Activated CD4-positive, alpha-beta T cell treated with anti-CD3 and anti-CD28 coated beads, Interleukin-10, Interleukin-2, amounts not matched to agents 100 ng/mL and 50 ng/mL, durations not matched to agents 16 hours and 8 hours (primary cell): ENCODE measurements around the gene ABCA10.
A peak's percentile ranks its signal among the peaks of the same experiment; 100 is the strongest.
"Not testable (repeated sequence)": the region's sequence is repeated elsewhere in the genome, so short reads cannot be mapped to it uniquely, and the experiment has no call there.

Experiments used
- DNase-seq: peaks from one replicate; pipeline ENCODE4 v3.0.0-alpha.2; 2020

The ABCA10 gene

GRCh38 chr17:69228576-69228975 lies at the start of gene ABCA10:
TSS of gene ABCA10 (minus strand) at chr17:69228824. CDS start at chr17:69225358, 3,466 bp downstream.
- no peak for DNase-seq

GRCh38 chr17:69276279-69276678 lies 47.7 kb upstream of the ABCA10 start:
- DNase-seq = not testable (repeated sequence)

- DNase-seq = no peak
Measured at GRCh38 chr17:69275751-69276150, 47.1 kb upstream of the ABCA10 start.

GRCh38 chr17:69271023-69271422 lies 42.4 kb upstream of the ABCA10 start:
- DNase-seq = no peak

GRCh38 chr17:69269131-69269998 lies 40.7 kb upstream of the ABCA10 start:
- no peak for DNase-seq

GRCh38 chr17:69268543-69269014 lies 40.0 kb upstream of the ABCA10 start:
- no peak for DNase-seq

GRCh38 chr17:69267219-69267618 lies 38.6 kb upstream of the ABCA10 start:
- no peak for DNase-seq

- DNase-seq = no peak
Measured at GRCh38 chr17:69265873-69266272, 37.2 kb upstream of the ABCA10 start.

GRCh38 chr17:69254187-69254586 lies 25.6 kb upstream of the ABCA10 start:
- no peak for DNase-seq

GRCh38 chr17:69250641-69251040 lies 22.0 kb upstream of the ABCA10 start:
- no peak for DNase-seq

GRCh38 chr17:69246726-69247375 lies 18.2 kb upstream of the ABCA10 start:
- peak; percentile 32 for DNase-seq

- DNase-seq = no peak
Measured at GRCh38 chr17:69246202-69246601, 17.6 kb upstream of the ABCA10 start.

GRCh38 chr17:69245617-69246016 lies 17.0 kb upstream of the ABCA10 start:
- DNase-seq = no peak

- DNase-seq = no peak
Measured at GRCh38 chr17:69239611-69240600, 11.3 kb upstream of the ABCA10 start.

GRCh38 chr17:69236946-69237345 lies 8.3 kb upstream of the ABCA10 start:
- DNase-seq = no peak

- DNase-seq = no peak
Measured at GRCh38 chr17:69236464-69236863, 7.8 kb upstream of the ABCA10 start.

- peak; percentile 77 for DNase-seq
Measured at GRCh38 chr17:69235338-69236058, 6.9 kb upstream of the ABCA10 start.

- DNase-seq = no peak
Measured at GRCh38 chr17:69232650-69233049, 4.0 kb upstream of the ABCA10 start.

GRCh38 chr17:69231521-69231920 lies 2.9 kb upstream of the ABCA10 start:
- no peak for DNase-seq

- no peak for DNase-seq
Measured at GRCh38 chr17:69230939-69231338, 2.3 kb upstream of the ABCA10 start.

- no peak for DNase-seq
Measured at GRCh38 chr17:69228018-69228417, 606 bp downstream of the ABCA10 start.

GRCh38 chr17:69227541-69227940 lies 1.1 kb downstream of the ABCA10 start:
- DNase-seq = no peak
